Stomach smooth muscle (tissue), 2 donors: ENCODE data around the gene LMNTD1.
"Not testable (repeated sequence)": the region's sequence is repeated elsewhere in the genome, so short reads cannot be mapped to it uniquely, and the experiment has no call there.

ENCODE experiments used
- H3K27ac ChIP-seq: one replicate; pipeline ENCODE4 v1.7.0; 2013; ENCODE audit warnings: mild to moderate bottlenecking, low read length, inconsistent platforms
- H3K27me3 ChIP-seq, 2 donors: one replicate each; pipeline ENCODE4 v1.7.0; 2013; ENCODE audit warnings: low read length in 2 of 2; ENCODE audit not compliant: insufficient read depth in 2 of 2, control insufficient read depth in 1 of 2
- H3K36me3 ChIP-seq, 2 donors: one replicate each; pipeline ENCODE4 v1.7.0; 2013; ENCODE audit warnings: low read length in 2 of 2; ENCODE audit not compliant: control insufficient read depth in 2 of 2, insufficient read depth in 2 of 2
- H3K4me1 ChIP-seq: one replicate; pipeline ENCODE4 v1.7.0; 2013; ENCODE audit warnings: low read length; ENCODE audit not compliant: control insufficient read depth, insufficient read depth
- H3K4me3 ChIP-seq, 2 donors: one replicate each; pipeline ENCODE4 v1.7.0; 2013; ENCODE audit warnings: low read length in 2 of 2
- H3K9ac ChIP-seq, 2 donors: one replicate each; pipeline ENCODE4 v1.7.0; 2013; ENCODE audit warnings: low read length in 2 of 2, mild to moderate bottlenecking in 1 of 2
- H3K9me3 ChIP-seq, 2 donors: one replicate each; pipeline ENCODE4 v1.7.0; 2013; ENCODE audit warnings: low read length in 2 of 2; ENCODE audit not compliant: control insufficient read depth in 2 of 2
- donor health status: healthy.
- donor health status: Pancreatic carcinoma.

Gene LMNTD1, protein sequence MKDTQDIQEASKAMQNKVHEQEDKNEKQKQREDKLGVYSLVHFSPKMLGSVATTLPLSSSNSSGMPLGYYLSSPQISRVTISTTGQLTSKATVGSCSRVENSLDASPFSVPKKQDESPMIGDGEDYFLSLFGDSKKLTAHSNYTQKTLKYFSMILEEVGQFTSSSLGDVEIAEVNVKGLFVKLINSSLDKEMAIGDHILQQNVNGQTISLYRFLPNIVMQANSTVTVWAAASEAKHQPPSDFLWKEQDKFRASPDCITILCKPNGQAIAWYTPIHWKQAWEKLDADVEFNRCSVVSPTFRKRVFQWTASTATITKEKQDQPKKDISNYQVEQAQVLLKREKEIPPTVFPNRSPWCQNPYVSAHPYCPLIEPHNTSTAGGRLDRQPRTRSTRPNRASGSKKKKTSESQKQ

GRCh38 chr12:25553098-25553497, at the start of gene LMNTD1:
LMNTD1 (minus strand) TSS chr12:25553283; CDS start chr12:25552959, 324 bp downstream.
- H3K4me1 ChIP-seq = no peaks in the 10 kb centered on the region
- no peaks in the 10 kb centered on the region for H3K27me3 ChIP-seq
- H3K9ac ChIP-seq = no peak within 1 kb of the TSS
- H3K36me3 ChIP-seq = no peaks in the 10 kb centered on the region
- H3K4me3 ChIP-seq = no peak within 1 kb of the TSS
- H3K27ac ChIP-seq = no peak within 1 kb of the TSS
- H3K9me3 ChIP-seq = no peaks in the 10 kb centered on the region

GRCh38 chr12:25598956-25599355, 45.9 kb upstream of the LMNTD1 start:
- H3K9me3 ChIP-seq = no peaks in the 10 kb centered on the region
- H3K4me1 ChIP-seq = no peaks in the 10 kb centered on the region
- no peaks in the 10 kb centered on the region for H3K27me3 ChIP-seq
- no peak overlapping the region for H3K9ac ChIP-seq
- no peak overlapping the region for H3K27ac ChIP-seq
- no peak overlapping the region for H3K4me3 ChIP-seq
- H3K36me3 ChIP-seq = no peaks in the 10 kb centered on the region

GRCh38 chr12:25595496-25595895, 42.4 kb upstream of the LMNTD1 start:
- H3K9me3 ChIP-seq = not testable (repeated sequence)

DNA sequence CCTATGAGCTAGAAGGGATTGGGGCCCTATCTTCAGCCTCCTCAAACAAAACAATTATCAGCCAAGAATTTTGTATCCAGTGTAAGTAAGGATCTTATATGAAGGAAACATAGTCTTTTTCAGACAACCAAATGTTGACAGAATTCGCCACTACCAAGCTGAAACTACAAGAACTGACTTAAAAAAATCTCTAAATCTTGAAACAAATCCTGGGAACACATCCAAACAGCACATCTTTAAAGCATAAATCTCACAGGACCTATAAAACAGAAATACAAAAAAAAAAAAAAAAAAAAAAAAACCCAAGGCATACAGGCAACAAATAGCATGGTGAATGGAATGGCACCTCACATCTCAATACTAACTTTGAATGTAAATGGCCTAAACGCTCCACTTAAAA, 41.3 kb upstream of the LMNTD1 start:
- Histone ChIP-seq H3K4me1 (no peaks in the 10 kb centered on the region), H3K27me3 (peaks cover 0 to 2% of the 10 kb centered on the region in 2 donors), H3K4me3 (no peak overlapping the region), H3K27ac (no peak overlapping the region), H3K36me3 (no peaks in the 10 kb centered on the region), H3K9ac (no peak overlapping the region), H3K9me3 (no peaks in the 10 kb centered on the region)

More at GRCh38 chr12:25595496-25595895, 42.4 kb upstream of the LMNTD1 start:
- H3K9ac ChIP-seq, H3K4me1 ChIP-seq, H3K36me3 ChIP-seq, H3K27ac ChIP-seq, H3K4me3 ChIP-seq, H3K27me3 ChIP-seq: not testable (repeated sequence)

DNA sequence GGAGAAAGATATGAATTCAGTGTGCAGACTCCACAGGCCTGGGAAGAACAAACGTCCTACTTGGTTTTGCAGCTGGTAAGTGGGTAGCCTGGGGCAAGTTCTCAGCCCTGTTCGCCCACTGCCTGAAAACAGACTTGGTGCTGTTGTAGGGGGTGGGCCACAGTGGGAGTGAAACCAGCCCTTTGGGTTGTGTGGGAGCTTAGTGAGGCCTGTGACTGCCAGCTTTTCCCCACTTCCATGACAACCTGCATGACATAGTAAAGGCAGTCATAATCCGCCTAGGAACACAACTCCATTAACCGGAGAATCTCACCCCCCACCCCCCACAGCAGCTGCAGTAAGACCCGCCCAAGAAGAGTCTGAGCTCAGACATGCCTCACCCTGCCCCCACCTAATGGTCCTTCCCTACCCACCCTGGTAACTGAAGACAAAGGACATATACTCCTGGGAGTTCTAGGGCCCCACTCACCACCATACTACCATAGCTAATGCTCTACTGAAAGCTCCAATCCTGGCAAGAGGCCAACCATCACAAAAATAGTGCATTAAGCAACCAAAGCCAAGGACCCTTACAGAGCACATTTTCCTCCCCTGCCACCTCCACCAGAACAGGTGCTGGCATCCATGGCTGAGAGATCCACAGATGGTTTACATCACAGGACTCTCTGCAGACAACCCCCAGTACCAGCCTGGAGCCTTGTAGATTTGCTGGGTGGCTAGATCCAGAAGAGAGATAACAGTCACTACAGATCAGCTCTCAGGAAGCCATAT, 39.8 kb upstream of the LMNTD1 start:
- Histone ChIP-seq H3K4me3 (no peak overlapping the region), H3K27ac (no peak overlapping the region), H3K36me3 (no peaks in the 10 kb centered on the region), H3K9me3 (no peaks in the 10 kb centered on the region), H3K4me1 (no peaks in the 10 kb centered on the region), H3K9ac (no peak overlapping the region), H3K27me3 (peaks cover 0 to 2% of the 10 kb centered on the region in 2 donors)

GRCh38 chr12:25591144-25591543, 38.1 kb upstream of the LMNTD1 start:
- Histone ChIP-seq H3K4me1 (no peaks in the 10 kb centered on the region), H3K4me3 (no peak overlapping the region), H3K9me3 (no peaks in the 10 kb centered on the region), H3K27me3 (peaks cover 0 to 2% of the 10 kb centered on the region in 2 donors), H3K36me3 (no peaks in the 10 kb centered on the region), H3K9ac (no peak overlapping the region), H3K27ac (no peak overlapping the region)

GRCh38 chr12:25590011-25590721, 37.1 kb upstream of the LMNTD1 start:
- H3K27ac ChIP-seq = no peak overlapping the region
- H3K36me3 ChIP-seq = no peaks in the 10 kb centered on the region
- H3K9ac ChIP-seq = no peak overlapping the region
- H3K27me3 ChIP-seq = peaks cover 0 to 2% of the 10 kb centered on the region in 2 donors
- H3K4me3 ChIP-seq = no peak overlapping the region
- no peaks in the 10 kb centered on the region for H3K4me1 ChIP-seq
- H3K9me3 ChIP-seq = no peaks in the 10 kb centered on the region

DNA sequence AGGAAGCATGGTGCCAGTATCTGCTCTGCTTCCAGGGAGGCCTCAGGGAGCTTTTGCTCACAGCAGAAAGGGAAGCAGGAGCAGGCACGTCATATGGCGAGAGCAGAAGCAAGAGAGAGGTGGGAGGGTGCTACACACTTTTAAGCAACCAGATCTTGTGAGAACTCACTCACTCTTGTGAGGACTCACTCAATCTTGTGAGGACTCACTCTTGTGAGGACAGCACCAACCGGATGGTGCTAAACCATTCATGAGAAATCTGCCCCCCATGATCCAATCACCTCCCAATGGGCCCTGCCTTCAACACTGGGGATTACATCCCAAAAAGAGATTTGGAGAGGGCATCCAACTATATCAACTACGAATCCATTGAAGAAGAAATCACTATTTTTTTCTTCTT, 34.3 kb upstream of the LMNTD1 start:
- H3K27ac ChIP-seq = no peak overlapping the region
- peaks cover 0 to 2% of the 10 kb centered on the region in 2 donors for H3K27me3 ChIP-seq
- H3K36me3 ChIP-seq = no peaks in the 10 kb centered on the region
- H3K9ac ChIP-seq = no peak overlapping the region
- no peak overlapping the region for H3K4me3 ChIP-seq
- no peaks in the 10 kb centered on the region for H3K4me1 ChIP-seq
- no peaks in the 10 kb centered on the region for H3K9me3 ChIP-seq

DNA sequence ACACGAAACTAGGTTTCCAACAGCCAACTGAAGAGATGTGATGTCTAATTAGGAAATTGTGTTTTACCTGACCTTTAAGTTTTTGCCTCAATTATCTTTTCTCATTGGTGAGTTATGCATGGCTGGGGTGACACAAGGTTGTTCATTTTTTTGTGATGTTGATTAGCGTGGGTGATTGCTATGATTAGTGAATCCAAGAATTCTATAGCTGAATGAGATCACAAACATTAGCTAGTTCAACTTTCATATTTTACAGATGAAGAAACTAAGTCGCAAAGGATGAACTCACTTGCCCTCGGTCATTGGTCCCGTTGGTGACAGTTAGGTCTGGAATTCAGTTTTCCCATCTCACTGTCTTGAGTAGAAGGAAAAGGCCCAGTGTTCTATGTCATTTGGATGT, 32.6 kb upstream of the LMNTD1 start:
- Histone ChIP-seq H3K9ac (no peak overlapping the region), H3K9me3 (no peaks in the 10 kb centered on the region), H3K36me3 (no peaks in the 10 kb centered on the region), H3K27me3 (peaks cover 0 to 2% of the 10 kb centered on the region in 2 donors), H3K4me3 (no peak overlapping the region), H3K27ac (no peak overlapping the region), H3K4me1 (no peaks in the 10 kb centered on the region)

DNA sequence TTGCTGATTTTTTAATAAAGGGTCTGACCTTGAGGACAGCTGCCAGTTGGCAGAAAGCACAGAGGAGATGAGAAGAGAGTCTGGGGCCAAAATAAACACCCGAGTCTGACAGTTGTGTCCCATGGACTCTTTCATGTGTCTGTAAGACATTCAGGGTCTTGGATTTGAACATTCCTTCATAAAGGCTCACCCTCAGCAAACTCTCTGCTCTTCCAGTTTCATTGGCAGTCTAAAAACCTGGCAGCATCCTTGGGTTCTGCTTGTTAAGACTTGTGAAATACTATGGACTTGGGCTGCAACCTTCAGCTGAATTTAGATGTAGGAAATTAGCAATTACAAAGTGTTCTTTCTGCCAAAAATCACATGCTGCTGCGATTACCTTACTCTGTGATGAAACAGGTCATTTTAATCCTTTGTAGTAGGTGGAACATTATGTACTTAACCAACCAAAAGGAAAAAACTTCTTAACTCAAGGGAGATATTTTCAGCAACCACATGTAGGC, 32.0 kb upstream of the LMNTD1 start:
- H3K36me3 ChIP-seq = no peaks in the 10 kb centered on the region
- no peaks in the 10 kb centered on the region for H3K4me1 ChIP-seq
- H3K27me3 ChIP-seq = no peaks in the 10 kb centered on the region
- no peaks in the 10 kb centered on the region for H3K9me3 ChIP-seq
- no peak overlapping the region for H3K4me3 ChIP-seq
- H3K27ac ChIP-seq = no peak overlapping the region
- no peak overlapping the region for H3K9ac ChIP-seq
